Esophagus muscularis mucosa (tissue), 4 donors: ENCODE measurements around the gene CMTM1.
A peak's percentile ranks its signal among the peaks of the same experiment; 100 is the strongest.

Source experiments
- EP300 ChIP-seq: sonication (generic); formaldehyde crosslinking; IDR thresholded peaks from one replicate; pipeline ENCODE4 v1.6.1; 2017; ENCODE audit warnings: antibody characterized with exemption
- POLR2A ChIP-seq: fragments of 450-650 bp; IDR thresholded peaks from one replicate; pipeline ENCODE4 v1.6.1; 2017; ENCODE audit warnings: antibody characterized with exemption, moderate library complexity, mild to moderate bottlenecking, low read depth
- POLR2AphosphoS5 ChIP-seq, 2 donors: sonication (generic); formaldehyde crosslinking; IDR thresholded peaks; one replicate each; pipeline ENCODE4 v1.6.1; 2017; ENCODE audit warnings: antibody characterized with exemption in 2 of 2
- TF ChIP-seq, protein P1 (sequence below), 3 experiments: fragments of 200-600 bp in 2 of 3; fragments of 450-650 bp in 1 of 3; sonication (generic) in 2 of 3; IDR thresholded peaks; one replicate each; pipeline ENCODE4 v1.5.1; 2017 to 2019; ENCODE audit warnings: antibody characterized with exemption in 3 of 3, mild to moderate bottlenecking in 2 of 3, moderate library complexity in 1 of 3

DNA sequence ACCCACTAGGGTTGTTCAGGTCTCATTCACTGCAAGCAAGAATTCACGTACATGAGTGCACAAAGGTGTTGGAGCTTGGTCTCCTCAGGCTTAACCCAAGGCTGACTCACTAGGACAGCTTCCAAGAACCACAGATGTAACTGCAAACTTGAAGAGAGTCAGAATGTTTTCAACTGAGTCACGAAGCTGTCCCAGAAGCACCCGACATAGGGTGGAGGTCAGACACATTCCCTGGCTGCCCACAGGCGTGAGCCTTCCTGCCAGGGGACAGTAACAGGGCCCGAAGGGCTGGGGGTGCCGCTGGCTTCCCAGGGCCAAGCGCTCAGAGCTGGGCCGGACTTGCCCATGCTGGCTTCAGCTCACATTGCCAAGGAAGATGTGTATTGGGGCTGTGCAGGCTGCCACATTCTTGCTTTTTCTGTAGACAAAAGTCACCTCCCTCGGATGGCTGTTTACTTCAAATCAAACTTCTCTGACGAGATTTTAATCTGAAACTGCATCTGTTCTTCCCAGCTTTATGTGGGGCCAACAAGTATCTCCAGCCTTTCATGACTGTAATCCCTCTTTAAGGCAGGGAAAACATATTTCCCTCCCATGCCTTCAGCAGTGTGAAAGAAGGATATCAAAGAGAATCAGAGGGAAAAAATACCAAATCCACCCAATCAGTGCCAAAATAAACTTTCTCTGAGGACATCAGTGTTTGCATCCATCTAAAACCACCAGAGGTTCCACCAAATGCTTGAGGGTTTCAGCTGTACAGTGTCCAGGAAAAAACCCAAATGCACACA, 52.5 kb downstream of the CMTM1 start:
- TF ChIP-seq, protein P1, sequence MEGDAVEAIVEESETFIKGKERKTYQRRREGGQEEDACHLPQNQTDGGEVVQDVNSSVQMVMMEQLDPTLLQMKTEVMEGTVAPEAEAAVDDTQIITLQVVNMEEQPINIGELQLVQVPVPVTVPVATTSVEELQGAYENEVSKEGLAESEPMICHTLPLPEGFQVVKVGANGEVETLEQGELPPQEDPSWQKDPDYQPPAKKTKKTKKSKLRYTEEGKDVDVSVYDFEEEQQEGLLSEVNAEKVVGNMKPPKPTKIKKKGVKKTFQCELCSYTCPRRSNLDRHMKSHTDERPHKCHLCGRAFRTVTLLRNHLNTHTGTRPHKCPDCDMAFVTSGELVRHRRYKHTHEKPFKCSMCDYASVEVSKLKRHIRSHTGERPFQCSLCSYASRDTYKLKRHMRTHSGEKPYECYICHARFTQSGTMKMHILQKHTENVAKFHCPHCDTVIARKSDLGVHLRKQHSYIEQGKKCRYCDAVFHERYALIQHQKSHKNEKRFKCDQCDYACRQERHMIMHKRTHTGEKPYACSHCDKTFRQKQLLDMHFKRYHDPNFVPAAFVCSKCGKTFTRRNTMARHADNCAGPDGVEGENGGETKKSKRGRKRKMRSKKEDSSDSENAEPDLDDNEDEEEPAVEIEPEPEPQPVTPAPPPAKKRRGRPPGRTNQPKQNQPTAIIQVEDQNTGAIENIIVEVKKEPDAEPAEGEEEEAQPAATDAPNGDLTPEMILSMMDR (IDR thresholded peaks at IDR 0.05): no peak
- TF ChIP-seq POLR2A (no peak), EP300 (no peak), POLR2AphosphoS5 (IDR thresholded peaks at IDR 0.05) (peak in 1 of 2 donors; percentile 31)
